ENCODE measurements around the gene RBM23. TPM values are rescaled to one million over a fixed set of nuclear protein-coding genes. Genes with fewer than 3 reads are reported as not detected.

The RBM23 gene
- polyA plus RNA-seq, 3 donors, result 76.7 to 89.7 (median 85.7) TPM

GRCh38 chr14:22885975-22886374 is 33.0 kb downstream of the RBM23 start:
- Histone ChIP-seq H3K79me2 (ENCODE audit: insufficient read depth, low read length) (no peaks in the 10 kb centered on the region), H4K20me1 (ENCODE audit: insufficient read depth, low read length) (no peaks in the 10 kb centered on the region), H3K9ac (ENCODE audit: insufficient read depth, low read length, poor library complexity, severe bottlenecking) (no peak overlapping the region), H3K36me3 (replicated peaks in 1 of 2; ENCODE audit: control insufficient read depth in 1 of 2, insufficient read depth in 2 of 2, low read length in 2 of 2) (no peaks in the 10 kb centered on the region), H3K4me2 (replicated peaks; ENCODE audit: extremely low read depth, low read length, poor library complexity, severe bottlenecking) (peak overlapping the region; percentile 77), H2AFZ (ENCODE audit: insufficient read depth, low read depth, low read length, poor library complexity, severe bottlenecking) (peak overlapping the region; percentile 80), H3K4me3 (replicated peaks in 1 of 3; ENCODE audit: low read depth in 2 of 3, low read length in 3 of 3) (peak overlapping the region in 1 of 3 experiments; percentile 78), H3K4me1 (ENCODE audit: control insufficient read depth in 1 of 2, insufficient read depth in 2 of 2, low read length in 2 of 2) (peaks cover 12 to 15% of the 10 kb centered on the region in 2 donors), H3K9me3 (replicated peaks in 1 of 2; ENCODE audit: control insufficient read depth in 1 of 2, insufficient read depth in 1 of 2, low read length in 2 of 2) (no peaks in the 10 kb centered on the region), H3K27me3 (ENCODE audit: control insufficient read depth in 2 of 2, insufficient read depth in 2 of 2, low read length in 2 of 2) (peaks cover 0 to 31% of the 10 kb centered on the region in 2 donors), H3K27ac (ENCODE audit: low read depth in 1 of 2, low read length in 2 of 2) (no peak overlapping the region)
- H3K27ac Mint-ChIP-seq, result peak overlapping the region in 1 of 7 donors; percentile 71
- DNase-seq, result no peak
- peaks cover 6 to 10% of the 10 kb centered on the region in 2 donors for H3K36me3 Mint-ChIP-seq
- TF ChIP-seq CTCF (IDR thresholded peaks at IDR 0.05), result no peak
- peaks cover 29% of the 10 kb centered on the region for H3K4me1 Mint-ChIP-seq
- intact Hi-C loops (cut with micrococcal nuclease), result no loop called here
- peak overlapping the region; percentile 84 to 94 for H3K4me3 Mint-ChIP-seq
- 95% methylated on average over 14 of the region's 21 CpGs for WGBS (ENCODE audit: insufficient coverage)
- H3K9me3 Mint-ChIP-seq, result peaks cover 0 to 10% (median 3%) of the 10 kb centered on the region in 7 donors
- peaks cover 31 to 51% (median 31%) of the 10 kb centered on the region in 3 donors for H3K27me3 Mint-ChIP-seq (ENCODE audit: low read depth in 3 of 3)

DNA sequence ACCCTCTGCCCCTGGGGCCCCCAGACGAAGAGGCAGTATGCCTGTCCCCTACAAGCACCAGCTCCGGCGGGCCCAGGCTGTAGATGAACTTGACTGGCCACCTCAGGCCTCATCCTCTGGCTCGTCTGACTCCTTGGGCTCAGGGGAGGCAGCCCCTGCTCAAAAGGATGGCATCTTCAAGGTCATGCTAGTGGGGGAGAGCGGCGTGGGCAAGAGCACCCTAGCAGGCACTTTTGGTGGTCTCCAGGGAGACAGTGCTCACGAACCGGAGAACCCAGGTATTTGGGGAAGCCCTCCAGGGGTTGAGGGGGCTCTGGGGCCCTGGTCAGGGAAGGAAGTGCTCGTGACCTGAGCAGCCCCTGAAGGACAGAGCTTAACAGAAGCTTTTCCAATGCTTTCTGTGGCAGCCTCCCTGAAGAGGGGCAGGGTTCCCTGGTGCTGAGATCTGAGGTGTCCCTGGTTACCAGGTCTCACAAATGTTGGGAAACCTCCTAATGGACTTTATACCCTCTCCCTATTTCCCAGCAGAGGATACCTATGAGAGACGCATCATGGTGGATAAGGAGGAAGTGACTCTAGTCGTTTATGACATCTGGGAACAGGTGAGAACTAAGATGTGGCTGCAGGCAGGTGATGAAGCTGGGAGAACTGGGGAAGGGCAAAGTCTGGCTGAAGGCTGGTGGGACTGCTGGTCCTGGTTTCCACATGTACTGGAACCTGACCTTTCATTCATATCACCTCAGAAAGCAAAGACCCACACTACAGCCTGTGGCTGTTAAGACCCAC is 34.0 kb downstream of the RBM23 start:
- Mint-ChIP-seq H3K4me1 (peaks cover 29% of the 10 kb centered on the region), H3K27ac (peak overlapping the region in 1 of 7 donors; percentile 13), H3K9me3 (peaks cover 0 to 8% (median 3%) of the 10 kb centered on the region in 7 donors), H3K27me3 (ENCODE audit: low read depth in 3 of 3) (peaks cover 31 to 51% (median 34%) of the 10 kb centered on the region in 3 donors), H3K36me3 (peaks cover 6% of the 10 kb centered on the region in 2 donors), H3K4me3 (peak overlapping the region in 1 of 2 donors; percentile 56)
- no peaks in the 10 kb centered on the region for H3K36me3 ChIP-seq (replicated peaks in 1 of 2; ENCODE audit: control insufficient read depth in 1 of 2, insufficient read depth in 2 of 2, low read length in 2 of 2)
- peaks cover 12 to 15% of the 10 kb centered on the region in 2 donors for H3K4me1 ChIP-seq (ENCODE audit: control insufficient read depth in 1 of 2, insufficient read depth in 2 of 2, low read length in 2 of 2)
- no peaks in the 10 kb centered on the region for H4K20me1 ChIP-seq (ENCODE audit: insufficient read depth, low read length)
- H3K4me3 ChIP-seq (replicated peaks in 1 of 3; ENCODE audit: low read depth in 2 of 3, low read length in 3 of 3), result no peak overlapping the region
- H2AFZ ChIP-seq (ENCODE audit: insufficient read depth, low read depth, low read length, poor library complexity, severe bottlenecking), result no peak overlapping the region
- no peaks in the 10 kb centered on the region for H3K79me2 ChIP-seq (ENCODE audit: insufficient read depth, low read length)
- H3K27ac ChIP-seq (ENCODE audit: low read depth in 1 of 2, low read length in 2 of 2), result no peak overlapping the region
- H3K9ac ChIP-seq (ENCODE audit: insufficient read depth, low read length, poor library complexity, severe bottlenecking), result no peak overlapping the region
- TF ChIP-seq CTCF (IDR thresholded peaks at IDR 0.05), result no peak
- intact Hi-C loops (cut with micrococcal nuclease), result no loop called here
- no peak for DNase-seq
- H3K9me3 ChIP-seq (replicated peaks in 1 of 2; ENCODE audit: control insufficient read depth in 1 of 2, insufficient read depth in 1 of 2, low read length in 2 of 2), result no peaks in the 10 kb centered on the region
- WGBS (ENCODE audit: insufficient coverage), result 89% methylated on average over 9 of the region's 11 CpGs
- H3K27me3 ChIP-seq (ENCODE audit: control insufficient read depth in 2 of 2, insufficient read depth in 2 of 2, low read length in 2 of 2), result peaks cover 0 to 31% of the 10 kb centered on the region in 2 donors
- H3K4me2 ChIP-seq (replicated peaks; ENCODE audit: extremely low read depth, low read length, poor library complexity, severe bottlenecking), result no peak overlapping the region

All from CD14-positive monocyte (primary cell).